ENCODE measurements around the gene KCTD20. TPM values are rescaled to one million over a fixed set of nuclear protein-coding genes. Genes with fewer than 3 reads are reported as not detected.

Gene KCTD20
- total and polyA plus RNA-seq, 9 of the 15 experiments (the other 6 are each of a cell fraction or from before 2014, with no cell fraction given) = 28.9 to 160 (median 70.6) TPM

- WGBS (ENCODE audit: insufficient coverage, low coverage, missing lambda C conversion rate) = 82% methylated on average over 6 of the region's 6 CpGs
- POLR2A ChIA-PET = interaction anchor here (1.0 to 3.2 kb wide), 3 partner anchors 8 to 19 kb away, joined by 3 to 11 read pairs (median 4); no protein-coding TSS in a partner anchor
- no peak for DNase-seq (ENCODE audit: extremely low read depth in 1 of 4, low spot score in 3 of 4)
- no peaks in the 10 kb centered on the region for H3K27me3 ChIP-seq (ENCODE audit: control insufficient read depth in 2 of 2, insufficient read depth in 2 of 2, low read length in 2 of 2)
- FAIRE-seq = no peak
- BruUV-seq (replicated peaks) = no TSS peak
- no peak for ATAC-seq
- H3K9me1 ChIP-seq (ENCODE audit: control insufficient read depth, insufficient read depth, low read length) = no peaks in the 10 kb centered on the region
- H3K36me3 ChIP-seq (ENCODE audit: control insufficient read depth, insufficient read depth, low read length) = peaks cover 36% of the 10 kb centered on the region
- TF ChIP-seq HNRNPK (IDR thresholded peaks at IDR 0.05; ENCODE audit: low read depth, low read length, poor library complexity, severe bottlenecking) = no peak
- TF ChIP-seq ZNF224 (CRISPR knock-in tag; IDR thresholded peaks at IDR 0.05) = no peak
- no peak for TF ChIP-seq TGIF2 (CRISPR knock-in tag; IDR thresholded peaks at IDR 0.05)
- TF ChIP-seq FOXJ2 (tag; IDR thresholded peaks at IDR 0.05) = no peak
- no peak for TF ChIP-seq KDM4B (IDR thresholded peaks at IDR 0.05; ENCODE audit: borderline replicate concordance in 2 of 2, low read depth in 1 of 2)
- no peak for TF ChIP-seq ZNF212 (CRISPR knock-in tag; IDR thresholded peaks at IDR 0.05)
- TF ChIP-seq, protein P1, sequence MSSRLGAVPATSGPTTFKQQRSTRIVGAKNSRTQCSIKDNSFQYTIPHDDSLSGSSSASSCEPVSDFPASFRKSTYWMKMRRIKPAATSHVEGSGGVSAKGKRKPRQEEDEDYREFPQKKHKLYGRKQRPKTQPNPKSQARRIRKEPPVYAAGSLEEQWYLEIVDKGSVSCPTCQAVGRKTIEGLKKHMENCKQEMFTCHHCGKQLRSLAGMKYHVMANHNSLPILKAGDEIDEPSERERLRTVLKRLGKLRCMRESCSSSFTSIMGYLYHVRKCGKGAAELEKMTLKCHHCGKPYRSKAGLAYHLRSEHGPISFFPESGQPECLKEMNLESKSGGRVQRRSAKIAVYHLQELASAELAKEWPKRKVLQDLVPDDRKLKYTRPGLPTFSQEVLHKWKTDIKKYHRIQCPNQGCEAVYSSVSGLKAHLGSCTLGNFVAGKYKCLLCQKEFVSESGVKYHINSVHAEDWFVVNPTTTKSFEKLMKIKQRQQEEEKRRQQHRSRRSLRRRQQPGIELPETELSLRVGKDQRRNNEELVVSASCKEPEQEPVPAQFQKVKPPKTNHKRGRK (tag; IDR thresholded peaks at IDR 0.05) = no peak
- no peak for TF ChIP-seq EWSR1 (IDR thresholded peaks at IDR 0.05; ENCODE audit: borderline replicate concordance, low read depth, partially characterized antibody)
- TF ChIP-seq MIER1 (IDR thresholded peaks at IDR 0.05; ENCODE audit: low read depth) = no peak
- no peak for TF ChIP-seq RFX1 (IDR thresholded peaks at IDR 0.05)
- TF ChIP-seq SMARCB1 (IDR thresholded peaks at IDR 0.05; ENCODE audit: insufficient read length, low read depth) = no peak
- no peak for TF ChIP-seq CC2D1A (IDR thresholded peaks at IDR 0.05)
- TF ChIP-seq PRPF4 (IDR thresholded peaks at IDR 0.05; ENCODE audit: insufficient read depth, low read depth, low read length, poor library complexity, severe bottlenecking) = no peak
- in situ Hi-C loops (cut with MboI) (no loop called here), intact Hi-C loops (cut with micrococcal nuclease) (no loop called here)
- CTCF ChIA-PET (ENCODE audit: low intra/inter-chr PET ratio) = interaction anchor here (0.7 kb wide), 1 partner anchor 104 kb away, joined by 3 read pairs; no protein-coding TSS in a partner anchor
- no peak overlapping the region for H2AFZ ChIP-seq (ENCODE audit: low read depth, low read length)
- no peaks in the 10 kb centered on the region for H4K20me1 ChIP-seq (replicated peaks; ENCODE audit: control insufficient read depth, insufficient read depth, low read length)
- H3K79me2 ChIP-seq (ENCODE audit: control insufficient read depth, insufficient read depth, low read length) = peaks cover 54% of the 10 kb centered on the region
- H3K9ac ChIP-seq (ENCODE audit: insufficient read depth in 1 of 2, low read depth in 2 of 2, low read length in 2 of 2) = peak overlapping the region in 1 of 2 experiments; percentile 18; a peak in 1 of 4 replicates
- H3K4me1 ChIP-seq (replicated peaks in 1 of 2; ENCODE audit: control insufficient read depth in 2 of 2, insufficient read depth in 2 of 2, low read length in 2 of 2) = no peaks in the 10 kb centered on the region; a peak in 1 of 5 replicates
- no peaks in the 10 kb centered on the region for H3K9me3 ChIP-seq (replicated peaks; ENCODE audit: control insufficient read depth, insufficient read depth, low read depth, low read length)
- no peak overlapping the region for H3K4me2 ChIP-seq (ENCODE audit: insufficient read depth, low read length)
- H3K4me3 ChIP-seq = no peak overlapping the region
- H3K27ac ChIP-seq (ENCODE audit: extremely low read depth, low read depth, low read length) = no peak overlapping the region
Measured at GRCh38 chr6:36469148-36469661, 26.4 kb downstream of the KCTD20 start.
